GM12878 (cell line): Measurements from ENCODE around the gene METAP1D. TPM values are rescaled to one million over a fixed set of nuclear protein-coding genes. Genes with fewer than 3 reads are reported as not detected.

Experiments
- BRCA1 ChIP-seq: IDR thresholded peaks from 2 replicates; pipeline ENCODE4 v1.6.1; 2011; ENCODE audit warnings: low read depth, low read length, improper control_type of control experiment
- CBFB ChIP-seq: IDR thresholded peaks from 2 replicates; pipeline ENCODE4 v1.6.1; 2016; ENCODE audit warnings: antibody characterized with exemption, low read depth
- FOXK2 ChIP-seq: fragments of 450-650 bp; IDR thresholded peaks from 2 replicates; pipeline ENCODE4 v1.6.1; 2017; ENCODE audit warnings: mild to moderate bottlenecking, moderate library complexity
- GATAD2B ChIP-seq: fragments of 450-650 bp; conservative IDR thresholded peaks from 2 replicates; pipeline ENCODE4 v1.6.1; 2017; ENCODE audit warnings: low read depth, mild to moderate bottlenecking, moderate library complexity
- RCOR1 ChIP-seq: conservative IDR thresholded peaks from 2 replicates; pipeline ENCODE4 v1.6.1; 2012; ENCODE audit warnings: low read depth, low read length, improper control_type of control experiment
- SIX5 ChIP-seq: IDR thresholded peaks from 2 replicates; pipeline ENCODE4 v1.6.1; 2011; ENCODE audit warnings: mild to moderate bottlenecking, low read depth, low read length, moderate library complexity; ENCODE audit not compliant: severe bottlenecking
- STAT1 ChIP-seq: fragments of 450-650 bp; conservative IDR thresholded peaks from 2 replicates; pipeline ENCODE4 v1.6.1; 2014; ENCODE audit warnings: antibody characterized with exemption, mild to moderate bottlenecking
- TCF3 ChIP-seq: IDR thresholded peaks from 2 replicates; pipeline ENCODE4 v1.6.1; 2012; ENCODE audit warnings: low read depth, mild to moderate bottlenecking, low read length, borderline replicate concordance; ENCODE audit not compliant: insufficient read depth
- polyA plus RNA-seq, 11 experiments: library from polyadenylated mRNA; depleted of rRNA in 4 of 11; unstranded in 6 of 11; stranded (reverse) in 5 of 11; fragments of >200 nt; fragmentation: Nextera tagmentation in 4 of 11; fragmentation: Illumina TruSeq in 1 of 11; extraction: Ambion mirVana in 4 of 11; extraction: Trizol in 1 of 11; gene quantifications; 1 replicate in 1 of 11; 2 replicates in 10 of 11; pipeline versions ENCODE4 v1.2.1 to v1.2.3, GENCODE V29; 2011 to 2016; ENCODE audit warnings: inconsistent platforms in 2 of 11, missing spikeins in 2 of 11, low read depth in 1 of 11
- total RNA-seq, 4 experiments: library from RNA; depleted of rRNA in 3 of 4; stranded (reverse); fragments of >200 nt in 3 of 4; fragmentation: Illumina TruSeq in 1 of 4; extraction: Trizol in 1 of 4; gene quantifications; 2 replicates each; pipeline versions ENCODE4 v1.2.1 to v1.2.3, GENCODE V29; 2013 to 2021
- TF ChIP-seq, protein P1 (sequence below): fragments of 450-650 bp; formaldehyde crosslinking; IDR thresholded peaks from 2 replicates; pipeline ENCODE4 v1.5.0; 2022; ENCODE audit warnings: mild to moderate bottlenecking, missing genetic modification characterization
- TF ChIP-seq, protein P2 (sequence below): IDR thresholded peaks from 2 replicates; pipeline ENCODE4 v1.6.1; 2012; ENCODE audit warnings: low read depth, low read length, improper control_type of control experiment
- TF ChIP-seq, protein P3 (sequence below): fragments of 450-650 bp; IDR thresholded peaks from 2 replicates; pipeline ENCODE4 v1.6.1; 2017; ENCODE audit warnings: low read depth, mild to moderate bottlenecking, moderate library complexity

METAP1D gene
- total and polyA plus RNA-seq, 10 of the 15 experiments (the other 5 are each of a cell fraction or from before 2014, with no cell fraction given): 4.5 to 12.1 (median 7.8) TPM

DNA sequence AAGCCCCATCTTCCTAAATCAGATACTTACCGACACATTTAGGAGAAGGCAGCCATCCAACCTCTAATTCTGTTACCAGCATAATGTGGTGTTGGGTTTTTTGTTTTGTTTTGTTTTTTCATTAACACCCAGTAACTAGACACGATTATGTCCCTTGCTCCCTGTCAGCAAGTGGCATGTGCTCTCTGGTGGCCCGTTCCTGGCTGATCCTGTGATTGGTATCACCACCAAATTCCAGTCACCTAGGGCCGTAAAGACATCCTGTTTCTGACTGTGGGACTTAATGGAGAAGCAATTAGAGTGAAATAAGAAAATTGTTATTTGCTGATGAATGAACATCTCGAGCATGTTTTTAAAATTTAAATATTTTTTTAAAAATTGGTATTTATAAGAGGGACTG is 79.7 kb downstream of the METAP1D start (continued):
- TF ChIP-seq, protein P1, sequence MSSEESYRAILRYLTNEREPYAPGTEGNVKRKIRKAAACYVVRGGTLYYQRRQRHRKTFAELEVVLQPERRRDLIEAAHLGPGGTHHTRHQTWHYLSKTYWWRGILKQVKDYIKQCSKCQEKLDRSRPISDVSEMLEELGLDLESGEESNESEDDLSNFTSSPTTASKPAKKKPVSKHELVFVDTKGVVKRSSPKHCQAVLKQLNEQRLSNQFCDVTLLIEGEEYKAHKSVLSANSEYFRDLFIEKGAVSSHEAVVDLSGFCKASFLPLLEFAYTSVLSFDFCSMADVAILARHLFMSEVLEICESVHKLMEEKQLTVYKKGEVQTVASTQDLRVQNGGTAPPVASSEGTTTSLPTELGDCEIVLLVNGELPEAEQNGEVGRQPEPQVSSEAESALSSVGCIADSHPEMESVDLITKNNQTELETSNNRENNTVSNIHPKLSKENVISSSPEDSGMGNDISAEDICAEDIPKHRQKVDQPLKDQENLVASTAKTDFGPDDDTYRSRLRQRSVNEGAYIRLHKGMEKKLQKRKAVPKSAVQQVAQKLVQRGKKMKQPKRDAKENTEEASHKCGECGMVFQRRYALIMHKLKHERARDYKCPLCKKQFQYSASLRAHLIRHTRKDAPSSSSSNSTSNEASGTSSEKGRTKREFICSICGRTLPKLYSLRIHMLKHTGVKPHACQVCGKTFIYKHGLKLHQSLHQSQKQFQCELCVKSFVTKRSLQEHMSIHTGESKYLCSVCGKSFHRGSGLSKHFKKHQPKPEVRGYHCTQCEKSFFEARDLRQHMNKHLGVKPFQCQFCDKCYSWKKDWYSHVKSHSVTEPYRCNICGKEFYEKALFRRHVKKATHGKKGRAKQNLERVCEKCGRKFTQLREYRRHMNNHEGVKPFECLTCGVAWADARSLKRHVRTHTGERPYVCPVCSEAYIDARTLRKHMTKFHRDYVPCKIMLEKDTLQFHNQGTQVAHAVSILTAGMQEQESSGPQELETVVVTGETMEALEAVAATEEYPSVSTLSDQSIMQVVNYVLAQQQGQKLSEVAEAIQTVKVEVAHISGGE (CRISPR knock-in tag): no peak
- TF ChIP-seq, protein P2, sequence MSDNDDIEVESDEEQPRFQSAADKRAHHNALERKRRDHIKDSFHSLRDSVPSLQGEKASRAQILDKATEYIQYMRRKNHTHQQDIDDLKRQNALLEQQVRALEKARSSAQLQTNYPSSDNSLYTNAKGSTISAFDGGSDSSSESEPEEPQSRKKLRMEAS: no peak
- no peak for TF ChIP-seq GATAD2B
- TF ChIP-seq SIX5: no peak
- no peak for TF ChIP-seq TCF3
- TF ChIP-seq BRCA1: no peak
- TF ChIP-seq, protein P3, sequence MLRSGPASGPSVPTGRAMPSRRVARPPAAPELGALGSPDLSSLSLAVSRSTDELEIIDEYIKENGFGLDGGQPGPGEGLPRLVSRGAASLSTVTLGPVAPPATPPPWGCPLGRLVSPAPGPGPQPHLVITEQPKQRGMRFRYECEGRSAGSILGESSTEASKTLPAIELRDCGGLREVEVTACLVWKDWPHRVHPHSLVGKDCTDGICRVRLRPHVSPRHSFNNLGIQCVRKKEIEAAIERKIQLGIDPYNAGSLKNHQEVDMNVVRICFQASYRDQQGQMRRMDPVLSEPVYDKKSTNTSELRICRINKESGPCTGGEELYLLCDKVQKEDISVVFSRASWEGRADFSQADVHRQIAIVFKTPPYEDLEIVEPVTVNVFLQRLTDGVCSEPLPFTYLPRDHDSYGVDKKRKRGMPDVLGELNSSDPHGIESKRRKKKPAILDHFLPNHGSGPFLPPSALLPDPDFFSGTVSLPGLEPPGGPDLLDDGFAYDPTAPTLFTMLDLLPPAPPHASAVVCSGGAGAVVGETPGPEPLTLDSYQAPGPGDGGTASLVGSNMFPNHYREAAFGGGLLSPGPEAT: no peak
- no peak for TF ChIP-seq RCOR1
- TF ChIP-seq FOXK2: no peak
- no peak for TF ChIP-seq CBFB
- TF ChIP-seq STAT1: no peak
